GM10847 (cell line): ENCODE measurements around the gene POLL.

Source experiments
- POLR2A ChIP-seq: IDR thresholded peaks from 2 replicates; pipeline ENCODE4 v1.6.1; 2011; ENCODE audit not compliant: insufficient read length; ENCODE audit errors: extremely low read depth

POLL gene

DNA sequence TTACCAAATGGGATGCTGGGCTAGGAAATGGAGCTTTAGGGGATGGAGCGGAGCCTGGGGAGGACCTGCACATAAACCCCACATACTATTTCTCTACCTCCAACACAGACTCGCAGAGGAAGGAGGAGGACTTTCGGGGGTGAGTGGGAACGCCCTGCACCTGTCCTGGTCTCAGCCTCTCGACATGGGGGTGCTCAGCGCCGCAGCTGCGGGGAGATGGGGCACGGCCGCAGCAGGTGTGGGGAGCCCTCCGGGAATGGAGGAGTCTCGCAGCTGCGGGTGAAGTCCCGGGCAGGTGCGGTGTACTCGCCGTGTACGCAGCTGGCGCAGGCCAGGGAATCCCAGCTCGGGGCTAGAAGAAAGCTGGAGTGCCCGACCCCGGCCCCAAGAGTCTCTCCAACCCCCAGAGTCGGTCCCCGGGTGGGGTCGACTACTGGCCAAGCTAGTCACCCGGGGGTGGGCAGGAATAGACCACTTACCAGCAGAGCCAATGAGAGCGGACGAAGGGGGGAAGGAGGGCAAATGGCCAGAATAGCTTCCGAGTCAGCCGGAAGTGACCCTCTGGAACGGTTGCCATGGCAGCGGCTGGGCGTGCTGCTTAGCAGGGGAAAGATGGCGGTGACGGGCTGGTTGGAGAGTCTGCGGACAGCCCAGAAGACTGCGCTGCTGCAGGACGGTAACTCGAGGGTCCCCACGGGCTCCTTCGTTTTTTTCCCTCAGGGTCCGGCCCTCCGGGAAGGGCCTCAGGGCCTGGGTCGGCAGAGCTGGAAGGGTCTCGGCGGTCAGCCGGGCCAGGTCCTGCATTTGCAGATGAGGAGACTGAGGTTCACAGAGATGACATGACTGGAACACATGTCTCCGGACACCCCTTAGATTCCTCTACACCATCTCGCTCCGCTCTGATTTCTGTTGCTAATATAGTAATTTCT lies at the start of gene POLL, which contains the start of gene DPCD:
TSS of gene POLL (minus strand) at position 533 of the 929 bp plus-strand sequence. CDS start 897 bp downstream, outside the sequence.
TSS of gene DPCD (plus strand) at position 597 of the 929 bp plus-strand sequence. CDS start at position 613, 16 bp downstream.
- TF ChIP-seq POLR2A = peak; percentile 32

DNA sequence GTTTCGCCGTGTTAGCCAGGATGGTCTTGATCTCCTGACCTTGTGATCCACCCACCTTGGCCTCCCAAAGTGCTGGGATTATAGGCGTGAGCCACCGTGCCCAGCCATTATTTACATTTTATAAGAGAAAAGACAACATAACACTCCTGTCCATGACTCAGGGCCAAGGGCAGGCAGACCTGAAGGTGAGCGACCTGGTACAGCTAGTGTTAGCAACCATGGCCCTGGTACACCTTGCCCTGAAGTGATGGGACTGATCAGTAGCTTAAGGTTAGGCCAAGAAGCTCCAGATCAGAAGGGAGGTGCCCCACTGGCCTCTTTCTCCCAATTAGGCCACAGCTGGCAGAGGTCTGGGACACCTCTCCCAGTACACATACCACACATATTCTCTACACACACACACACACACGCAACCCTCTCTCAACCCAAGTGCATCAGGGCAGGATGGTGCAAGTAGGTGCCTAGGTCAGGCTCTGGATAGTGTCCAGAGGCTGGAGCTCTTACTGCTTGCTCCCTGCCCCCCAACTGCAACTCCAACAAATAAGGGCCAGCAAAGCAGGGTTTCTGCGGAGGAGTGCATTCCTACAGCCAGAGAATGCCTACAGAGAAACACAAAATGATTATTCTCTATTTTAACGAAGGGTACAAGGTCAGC lies 43.9 kb upstream of the POLL start:
- TF ChIP-seq POLR2A = no peak

GRCh38 chr10:101630633-101630920 lies 42.5 kb upstream of the POLL start:
- no peak for TF ChIP-seq POLR2A

- no peak for TF ChIP-seq POLR2A
Observed at GRCh38 chr10:101629837-101630632, 42.0 kb upstream of the POLL start.

DNA sequence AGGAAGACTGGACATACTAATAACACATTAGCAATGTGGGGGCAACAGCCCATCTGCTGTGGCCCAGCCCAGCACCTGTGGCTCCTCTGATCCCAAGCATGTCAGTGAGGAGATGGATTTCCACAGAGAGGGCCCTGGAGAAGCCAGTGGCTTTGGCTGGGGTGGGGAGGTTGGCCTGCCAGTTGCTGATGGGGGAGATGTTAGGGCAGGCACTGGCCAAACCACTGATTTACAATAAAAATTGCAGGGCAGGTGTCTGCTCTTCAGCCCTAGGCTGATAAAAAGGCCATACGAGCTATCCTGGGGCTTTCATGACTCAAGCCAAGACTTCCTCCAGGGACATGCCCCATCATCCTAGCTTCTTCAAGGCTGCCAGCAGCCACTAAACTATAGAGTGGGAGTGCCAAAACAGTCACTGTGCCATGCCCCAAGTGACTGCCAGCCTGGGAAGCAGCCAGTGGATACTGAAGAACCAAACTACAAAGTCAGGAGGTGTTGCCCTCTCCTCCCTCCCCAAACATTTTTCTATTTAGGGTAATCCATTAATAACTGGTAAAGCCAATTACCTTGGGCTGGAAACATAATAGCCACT lies 37.9 kb upstream of the POLL start:
- TF ChIP-seq POLR2A = no peak

- no peak for TF ChIP-seq POLR2A
Observed at GRCh38 chr10:101624526-101625102, 36.6 kb upstream of the POLL start.

GRCh38 chr10:101623528-101623927 lies 35.5 kb upstream of the POLL start:
- no peak for TF ChIP-seq POLR2A

DNA sequence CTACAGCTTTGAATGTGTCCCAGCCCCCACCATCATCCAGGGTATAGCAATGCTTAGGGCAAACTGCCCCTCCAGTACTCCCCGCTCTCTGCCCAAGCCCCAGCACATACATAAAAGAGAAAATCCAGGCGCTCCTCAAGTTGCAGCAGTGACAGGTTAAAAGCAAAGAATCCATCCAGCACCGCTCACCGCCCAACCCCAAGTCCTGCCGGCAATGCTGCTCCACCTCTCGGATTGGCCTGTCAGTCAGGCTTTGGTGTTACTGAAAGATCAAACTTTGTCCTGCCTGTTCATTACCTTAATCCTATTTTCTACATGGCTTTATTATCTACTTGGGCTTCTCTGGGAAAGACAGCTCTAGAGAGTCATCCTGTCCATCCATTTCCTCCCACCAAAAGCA lies 31.9 kb upstream of the POLL start:
- no peak for TF ChIP-seq POLR2A

GRCh38 chr10:101618871-101619270 lies 30.8 kb upstream of the POLL start:
- no peak for TF ChIP-seq POLR2A

GRCh38 chr10:101617824-101618568 lies 29.9 kb upstream of the POLL start:
- TF ChIP-seq POLR2A = no peak

DNA sequence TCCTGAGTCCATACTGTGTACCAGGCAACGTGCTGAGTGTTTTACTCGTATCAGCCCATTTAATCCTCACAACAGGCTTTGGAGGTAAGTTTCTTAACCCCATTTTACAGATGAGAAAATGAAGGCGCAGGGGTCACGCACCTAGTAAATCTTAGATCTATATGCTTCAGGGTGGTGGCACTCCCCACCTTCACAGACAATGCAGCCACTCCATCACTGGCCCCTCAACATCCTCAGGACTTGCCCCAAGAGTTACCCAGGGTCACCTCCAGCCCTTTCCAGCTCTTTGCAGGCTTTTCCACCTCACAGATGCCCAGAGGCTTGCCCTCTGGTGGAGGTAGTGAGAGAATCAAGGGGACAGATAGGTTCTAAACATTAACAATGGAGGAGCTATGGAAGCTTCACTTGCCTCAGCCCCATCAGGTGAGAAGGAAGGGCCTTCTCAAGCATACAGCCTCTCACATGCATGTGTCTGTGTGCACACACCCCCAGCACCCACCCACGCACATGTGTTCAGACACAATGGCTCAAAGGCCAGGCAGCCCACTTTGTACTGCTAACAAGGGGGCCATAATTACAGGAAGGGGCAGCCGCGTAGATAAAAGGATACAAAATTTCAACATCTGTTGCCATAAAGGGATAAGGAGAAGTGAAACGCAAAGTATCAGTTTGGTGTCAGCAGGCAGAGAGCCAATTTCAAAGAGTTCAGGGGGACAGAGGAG lies 29.2 kb upstream of the POLL start:
- TF ChIP-seq POLR2A = no peak

- TF ChIP-seq POLR2A = no peak
Observed at GRCh38 chr10:101616415-101617101, 28.5 kb upstream of the POLL start.
